Measurements from ENCODE around the gene IRS2.
A peak's percentile ranks its signal among the peaks of the same experiment; 100 is the strongest.

IRS2 gene

GRCh38 chr13:109803825-109804224 is 17.4 kb upstream of the IRS2 start:
- DNase-seq (ENCODE audit: low read depth in 2 of 2), result no peak

- DNase-seq (ENCODE audit: low read depth in 2 of 2), result no peak
Measured at GRCh38 chr13:109802936-109803335, 16.6 kb upstream of the IRS2 start.

- no peak for DNase-seq (ENCODE audit: low read depth in 2 of 2)
Measured at GRCh38 chr13:109795011-109795410, 8.6 kb upstream of the IRS2 start.

GRCh38 chr13:109794095-109794494 is 7.7 kb upstream of the IRS2 start:
- DNase-seq (ENCODE audit: low read depth in 2 of 2), result no peak

GRCh38 chr13:109792416-109793059 is 6.2 kb upstream of the IRS2 start:
- no peak for DNase-seq (ENCODE audit: low read depth in 2 of 2)

GRCh38 chr13:109790942-109791605 is 4.7 kb upstream of the IRS2 start:
- no peak for DNase-seq (ENCODE audit: low read depth in 2 of 2)

- DNase-seq (ENCODE audit: low read depth in 2 of 2), result no peak
Measured at GRCh38 chr13:109790086-109790485, 3.7 kb upstream of the IRS2 start.

GRCh38 chr13:109789262-109789661 is 2.9 kb upstream of the IRS2 start:
- DNase-seq (ENCODE audit: low read depth in 2 of 2), result no peak

GRCh38 chr13:109788372-109789111 is 2.2 kb upstream of the IRS2 start:
- DNase-seq (ENCODE audit: low read depth in 2 of 2), result no peak

- DNase-seq (ENCODE audit: low read depth in 2 of 2), result no peak
Measured at GRCh38 chr13:109787135-109787954, 962 bp upstream of the IRS2 start.

- no peak for DNase-seq (ENCODE audit: low read depth in 2 of 2)
Measured at GRCh38 chr13:109785892-109786450, 412 bp downstream of the IRS2 start.

- DNase-seq (ENCODE audit: low read depth in 2 of 2), result no peak
Measured at GRCh38 chr13:109785141-109785891, 1.1 kb downstream of the IRS2 start.

- peak; percentile 56 to 58 for DNase-seq (ENCODE audit: low read depth in 2 of 2)
Measured at GRCh38 chr13:109784590-109785140, 1.7 kb downstream of the IRS2 start.

GRCh38 chr13:109783815-109784589 is 2.4 kb downstream of the IRS2 start:
- no peak for DNase-seq (ENCODE audit: low read depth in 2 of 2)

- no peak for DNase-seq (ENCODE audit: low read depth in 2 of 2)
Measured at GRCh38 chr13:109783447-109783814, 3.0 kb downstream of the IRS2 start.

- DNase-seq (ENCODE audit: low read depth in 2 of 2), result no peak
Measured at GRCh38 chr13:109782823-109783431, 3.5 kb downstream of the IRS2 start.

- no peak for DNase-seq (ENCODE audit: low read depth in 2 of 2)
Measured at GRCh38 chr13:109782066-109782822, 4.1 kb downstream of the IRS2 start.

- DNase-seq (ENCODE audit: low read depth in 2 of 2), result no peak
Measured at GRCh38 chr13:109781384-109782065, 4.9 kb downstream of the IRS2 start.
